Lung (tissue), 12 donors: ENCODE results near the gene MDFI. TPM values are rescaled to one million over a fixed set of nuclear protein-coding genes. Genes with fewer than 3 reads are reported as not detected.

Experiments used
- ATAC-seq: fragments of 200-7000 bp; cut with Tn5 transposase; one replicate; pipeline ENCODE4 v1.9.1; 2020; ENCODE audit warnings: moderate number of reproducible peaks; ENCODE audit not compliant: insufficient read depth, low FRiP score
- DNase-seq, 3 donors: peaks; one replicate each; pipeline ENCODE4 v3.0.0-alpha.2; 2013 to 2017
- H3K27ac ChIP-seq, 2 donors: one replicate each; pipeline ENCODE4 v1.5.1; 2013; ENCODE audit warnings: mild to moderate bottlenecking in 2 of 2, moderate library complexity in 2 of 2, control low read depth in 1 of 2, inconsistent platforms in 1 of 2, low read depth in 1 of 2, low read length in 1 of 2
- H3K27me3 ChIP-seq, 3 donors: one replicate each; pipeline ENCODE4 v1.5.1; 2013; ENCODE audit warnings: low read length in 2 of 3; ENCODE audit not compliant: control insufficient read depth in 3 of 3, insufficient read depth in 3 of 3
- H3K36me3 ChIP-seq, 4 donors: one replicate each; pipeline ENCODE4 v1.5.1; 2013; ENCODE audit warnings: low read length in 4 of 4, mild to moderate bottlenecking in 1 of 4, moderate library complexity in 1 of 4; ENCODE audit not compliant: control insufficient read depth in 4 of 4, insufficient read depth in 4 of 4
- H3K4me1 ChIP-seq, 5 donors: one replicate each; pipeline ENCODE4 v1.5.1; 2013; ENCODE audit warnings: low read length in 5 of 5, mild to moderate bottlenecking in 2 of 5, moderate library complexity in 1 of 5; ENCODE audit not compliant: control insufficient read depth in 5 of 5, insufficient read depth in 5 of 5
- H3K4me3 ChIP-seq: one replicate; pipeline ENCODE4 v1.5.1; 2013; ENCODE audit warnings: mild to moderate bottlenecking, control low read depth, moderate library complexity
- H3K9ac ChIP-seq, 2 donors: one replicate each; pipeline ENCODE4 v1.5.1; 2013; ENCODE audit warnings: low read length in 2 of 2, control low read depth in 1 of 2; ENCODE audit not compliant: insufficient read depth in 1 of 2
- H3K9me3 ChIP-seq, 4 donors: one replicate each; pipeline ENCODE4 v1.5.1; 2013; ENCODE audit warnings: low read length in 3 of 4, mild to moderate bottlenecking in 1 of 4, moderate library complexity in 1 of 4; ENCODE audit not compliant: control insufficient read depth in 4 of 4, insufficient read depth in 3 of 4
- WGBS, 2 donors: extraction: QIAGEN DNeasy Blood & Tissue Kit; methylation state at CpG; one replicate each; pipeline ENCODE4 v1.1.7; 2013; 5-methylcytosine and 5-hydroxymethylcytosine counted together
- polyA plus RNA-seq, 2 donors: library from polyadenylated mRNA; stranded (reverse); fragments of 200-250 nt; gene quantifications; one replicate each; pipeline ENCODE4 v1.2.1, GENCODE V29; 2013
- total RNA-seq, 2 donors: library from RNA; depleted of rRNA in 1 of 2; stranded (reverse); fragments of >200 nt in 1 of 2; gene quantifications; one replicate each; pipeline ENCODE4 v1.2.1, GENCODE V29; 2014 to 2021
- TF ChIP-seq, protein P1 (sequence below): IDR thresholded peaks from 2 replicates; pipeline ENCODE4 v1.5.1; 2012; ENCODE audit warnings: mild to moderate bottlenecking; ENCODE audit errors: control extremely low read depth, extremely low read depth
- donor health status: control.
- donor health status: control.
- donor health status: Bipolar disorder and iron deficiency.
- donor health status: healthy.
- donor health status: DM: yes; HTN: yes; CAD: no.

Gene MDFI
- total and polyA plus RNA-seq, 4 donors = 16.4 to 36.4 (median 21.9) TPM

DNA sequence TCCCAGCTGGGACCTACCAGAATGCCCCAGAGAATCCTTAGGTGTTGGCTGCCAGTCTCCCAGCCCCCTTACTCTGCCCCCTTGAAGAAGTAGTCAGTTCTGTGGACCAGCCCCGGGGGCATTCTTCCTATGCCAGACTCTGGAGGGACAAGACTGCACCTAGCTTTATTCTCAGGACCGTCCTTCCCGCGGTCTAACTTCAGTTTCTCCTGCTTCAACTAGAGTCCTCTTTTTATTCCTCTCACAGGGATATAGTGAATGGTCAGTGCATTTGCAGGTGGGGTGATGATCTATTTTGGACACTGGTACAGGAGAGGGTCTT is 35.9 kb upstream of the MDFI start:
- peaks cover 0 to 15% (median 0%) of the 10 kb centered on the region in 5 donors for H3K4me1 ChIP-seq
- no peak overlapping the region for H3K27ac ChIP-seq
- H3K36me3 ChIP-seq = peaks cover 0 to 21% (median 0%) of the 10 kb centered on the region in 4 donors
- WGBS, 2 donors = 61 to 76% methylated on average over 4 of the region's 4 CpGs
- ATAC-seq (no peak), DNase-seq (no peak)
- H3K27me3 ChIP-seq = no peaks in the 10 kb centered on the region
- peaks cover 0 to 3% (median 0%) of the 10 kb centered on the region in 4 donors for H3K9me3 ChIP-seq
- no peak overlapping the region for H3K9ac ChIP-seq
- TF ChIP-seq, protein P1, sequence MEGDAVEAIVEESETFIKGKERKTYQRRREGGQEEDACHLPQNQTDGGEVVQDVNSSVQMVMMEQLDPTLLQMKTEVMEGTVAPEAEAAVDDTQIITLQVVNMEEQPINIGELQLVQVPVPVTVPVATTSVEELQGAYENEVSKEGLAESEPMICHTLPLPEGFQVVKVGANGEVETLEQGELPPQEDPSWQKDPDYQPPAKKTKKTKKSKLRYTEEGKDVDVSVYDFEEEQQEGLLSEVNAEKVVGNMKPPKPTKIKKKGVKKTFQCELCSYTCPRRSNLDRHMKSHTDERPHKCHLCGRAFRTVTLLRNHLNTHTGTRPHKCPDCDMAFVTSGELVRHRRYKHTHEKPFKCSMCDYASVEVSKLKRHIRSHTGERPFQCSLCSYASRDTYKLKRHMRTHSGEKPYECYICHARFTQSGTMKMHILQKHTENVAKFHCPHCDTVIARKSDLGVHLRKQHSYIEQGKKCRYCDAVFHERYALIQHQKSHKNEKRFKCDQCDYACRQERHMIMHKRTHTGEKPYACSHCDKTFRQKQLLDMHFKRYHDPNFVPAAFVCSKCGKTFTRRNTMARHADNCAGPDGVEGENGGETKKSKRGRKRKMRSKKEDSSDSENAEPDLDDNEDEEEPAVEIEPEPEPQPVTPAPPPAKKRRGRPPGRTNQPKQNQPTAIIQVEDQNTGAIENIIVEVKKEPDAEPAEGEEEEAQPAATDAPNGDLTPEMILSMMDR = no peak
- H3K4me3 ChIP-seq = no peak overlapping the region

DNA sequence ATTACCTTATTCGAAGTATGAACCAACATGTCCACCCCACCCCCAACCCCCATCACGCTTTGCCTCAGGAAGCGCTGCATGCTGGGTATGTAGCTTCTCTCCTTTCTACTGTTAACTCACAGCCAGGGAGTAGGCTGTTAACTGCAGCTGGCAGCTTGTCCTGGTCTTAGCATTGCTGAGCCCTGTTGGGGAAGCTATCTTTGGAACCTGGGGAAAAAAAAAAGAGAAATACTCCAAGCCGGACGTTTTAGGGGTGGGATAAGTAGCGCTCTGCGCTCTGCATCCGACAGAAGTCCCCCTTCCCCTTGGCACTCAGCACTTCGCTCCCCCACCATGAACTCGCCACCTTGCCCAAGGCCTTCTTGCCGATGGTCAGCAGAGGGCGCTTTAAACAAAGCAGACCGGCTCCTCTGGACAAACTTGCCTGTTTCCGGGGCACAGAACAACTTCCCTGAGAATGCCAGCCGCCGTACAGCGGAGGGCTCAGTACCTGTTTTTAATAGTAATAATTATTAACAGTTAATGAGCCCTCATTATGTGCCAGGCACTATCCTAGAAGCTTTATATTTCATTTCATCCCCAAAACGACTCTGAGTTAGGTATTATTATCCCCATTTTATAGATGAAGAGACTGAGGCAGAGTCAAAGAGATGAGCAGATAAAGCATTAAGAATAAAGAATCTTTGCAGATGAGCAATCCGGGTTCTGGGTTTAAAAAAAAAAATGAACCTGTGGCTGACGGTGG is 35.2 kb upstream of the MDFI start:
- TF ChIP-seq, protein P1 = peak; percentile 89
- 6% methylated on average over 20 of the region's 20 CpGs for WGBS, 2 donors
- H3K9me3 ChIP-seq = peaks cover 0 to 3% (median 0%) of the 10 kb centered on the region in 4 donors
- H3K36me3 ChIP-seq = peaks cover 0 to 17% (median 0%) of the 10 kb centered on the region in 4 donors
- DNase-seq (peak; percentile 93 to 95 (median 95)), ATAC-seq (peak; percentile 76)
- H3K27ac ChIP-seq = no peak overlapping the region
- H3K9ac ChIP-seq = no peak overlapping the region
- H3K4me3 ChIP-seq = no peak overlapping the region
- no peaks in the 10 kb centered on the region for H3K27me3 ChIP-seq
- H3K4me1 ChIP-seq = peaks cover 0 to 15% (median 0%) of the 10 kb centered on the region in 5 donors

DNA sequence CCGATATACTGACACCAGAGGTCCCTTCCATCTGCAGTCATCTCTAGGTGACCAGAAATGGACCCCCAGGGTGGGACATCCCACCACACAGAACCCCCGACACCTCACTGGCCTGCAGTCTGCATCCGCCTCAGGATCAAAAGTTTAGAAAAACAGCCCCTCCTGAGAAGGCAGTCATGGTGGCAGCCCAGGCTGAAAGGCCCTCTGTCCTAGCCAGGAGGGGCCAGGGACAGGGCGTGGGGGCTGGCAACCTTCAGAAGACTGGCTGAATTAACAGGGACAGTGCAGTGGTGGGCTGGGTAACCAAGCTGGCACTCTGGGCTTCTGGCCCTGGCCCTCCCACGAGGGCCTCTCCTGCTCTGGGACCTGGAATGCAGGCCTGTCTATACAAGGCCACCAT is 34.3 kb upstream of the MDFI start:
- H3K27me3 ChIP-seq = no peaks in the 10 kb centered on the region
- no peak for ATAC-seq
- H3K36me3 ChIP-seq = peaks cover 0 to 10% (median 0%) of the 10 kb centered on the region in 4 donors
- H3K9ac ChIP-seq = no peak overlapping the region
- 78 to 90% methylated on average over 5 of the region's 5 CpGs for WGBS, 2 donors
- peaks cover 0 to 15% (median 0%) of the 10 kb centered on the region in 5 donors for H3K4me1 ChIP-seq
- peaks cover 0 to 3% (median 0%) of the 10 kb centered on the region in 4 donors for H3K9me3 ChIP-seq
- no peak overlapping the region for H3K4me3 ChIP-seq
- H3K27ac ChIP-seq = no peak overlapping the region
- TF ChIP-seq, protein P1 = no peak
- no peak for DNase-seq

DNA sequence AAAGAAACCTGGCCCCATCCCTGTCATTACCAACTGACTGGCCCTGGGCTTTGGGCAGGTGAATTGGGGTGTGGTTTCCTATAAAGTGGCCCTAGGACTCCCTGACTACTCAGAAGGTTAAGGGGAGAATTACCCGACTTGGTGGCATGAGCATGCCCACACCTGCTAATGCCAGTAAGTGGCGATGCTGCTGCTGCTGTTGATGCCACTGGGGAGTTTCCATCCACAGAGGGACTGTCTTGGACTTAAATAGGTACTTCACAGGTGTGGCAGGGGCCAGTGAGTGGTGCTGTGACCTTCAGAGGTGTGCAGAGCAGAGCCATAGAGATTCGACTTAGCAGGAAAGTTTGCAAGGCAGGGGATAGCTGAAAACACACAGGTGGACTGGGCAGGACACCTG is 32.6 kb upstream of the MDFI start:
- Histone ChIP-seq H3K27me3 (no peaks in the 10 kb centered on the region), H3K36me3 (peaks cover 0 to under 1% (median 0%) of the 10 kb centered on the region in 4 donors), H3K4me1 (peaks cover 0 to 8% (median 0%) of the 10 kb centered on the region in 5 donors), H3K4me3 (no peak overlapping the region), H3K9me3 (peaks cover 0 to 3% (median 0%) of the 10 kb centered on the region in 4 donors), H3K27ac (no peak overlapping the region), H3K9ac (no peak overlapping the region)
- TF ChIP-seq, protein P1 = no peak
- ATAC-seq = no peak
- no peak for DNase-seq
- WGBS, 2 donors = 67 to 91% methylated on average over 3 of the region's 3 CpGs
